Activated CD4-positive, alpha-beta memory T cell treated with anti-CD3 and anti-CD28 coated beads for 36 hours (primary cell): ENCODE measurements around the gene NRXN2. TPM values are rescaled to one million over a fixed set of nuclear protein-coding genes. Genes with fewer than 3 reads are reported as not detected.

Source experiments
- CTCF ChIA-PET: fragments of 350-600 bp; sonication (Branson Sonifier 250); formaldehyde crosslinking; loops from one replicate; lab custom pipeline; 2021; ENCODE audit warnings: antibody characterized with exemption, inconsistent platforms; lab: Charles Lee
- POLR2A ChIA-PET: fragments of 350-600 bp; sonication (Branson Sonifier 250); formaldehyde crosslinking; loops from one replicate; lab custom pipeline; 2021; ENCODE audit warnings: antibody characterized with exemption; lab: Charles Lee
- DNase-seq: peaks from one replicate; pipeline ENCODE4 v3.0.0-alpha.2; 2020
- H3K27ac Mint-ChIP-seq: one replicate; pipeline ENCODE4 v1.8.0; 2021; ENCODE audit warnings: mixed read lengths
- H3K27me3 Mint-ChIP-seq: one replicate; pipeline ENCODE4 v1.8.0; 2021; ENCODE audit warnings: mixed read lengths
- H3K36me3 Mint-ChIP-seq: one replicate; pipeline ENCODE4 v1.8.0; 2021; ENCODE audit warnings: mixed read lengths
- H3K4me1 Mint-ChIP-seq: one replicate; pipeline ENCODE4 v1.8.0; 2021; ENCODE audit warnings: low read depth, mixed read lengths
- H3K4me3 Mint-ChIP-seq: one replicate; pipeline ENCODE4 v1.8.0; 2021; ENCODE audit warnings: mild to moderate bottlenecking, mixed read lengths
- H3K9me3 Mint-ChIP-seq: one replicate; pipeline ENCODE4 v1.8.0; 2021; ENCODE audit warnings: mixed read lengths
- intact Hi-C: fragments of 100-400 bp; cut with micrococcal nuclease; formaldehyde crosslinking; loops from one replicate; pipeline ENCODE4 v1.15.1; 2023
- total RNA-seq, 2 experiments: library from RNA; stranded (reverse); gene quantifications; one replicate each; pipeline ENCODE4 v1.2.3, GENCODE V29; 2021

The NRXN2 gene
- total RNA-seq, 2 experiments from 2014 or later: 0.31 to 0.41 TPM

DNA sequence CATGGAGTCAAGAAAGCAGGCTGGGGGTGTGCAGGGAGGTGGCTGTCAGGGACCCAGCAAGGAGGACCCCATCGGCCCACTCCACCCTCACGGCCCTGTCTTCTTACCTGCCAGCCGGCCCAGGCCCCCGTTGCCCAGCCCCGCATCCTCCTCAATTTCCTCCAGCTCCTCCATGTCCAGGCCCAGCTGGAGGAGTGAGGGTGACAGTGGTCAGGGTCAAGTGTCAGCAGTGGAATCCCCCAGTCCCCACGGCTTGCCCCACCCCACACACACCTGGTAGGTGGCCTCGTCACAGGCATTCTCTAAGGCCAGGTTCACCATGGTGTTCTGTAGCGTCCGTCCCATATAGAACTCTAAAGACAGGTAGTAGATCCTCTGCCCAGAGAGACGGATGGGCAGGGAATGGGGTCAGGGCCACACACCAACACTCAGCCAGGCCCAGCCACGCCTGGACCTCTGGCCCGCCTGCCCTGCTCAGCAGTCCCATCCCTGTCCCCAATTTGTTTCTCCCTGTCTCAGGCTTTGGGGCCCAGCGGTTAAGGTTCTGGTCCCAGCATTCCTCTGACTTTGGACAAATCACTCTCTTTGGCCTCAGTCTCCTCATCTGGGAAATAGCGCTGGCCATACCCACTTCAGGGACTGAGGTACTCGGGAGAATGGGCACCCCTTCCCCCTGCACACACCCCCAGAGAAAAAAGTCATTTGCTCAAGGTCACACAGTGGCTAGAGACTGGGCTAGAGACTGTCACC, 35.5 kb upstream of the NRXN2 start:
- Mint-ChIP-seq H3K9me3 (no peaks in the 10 kb centered on the region), H3K27me3 (no peaks in the 10 kb centered on the region), H3K36me3 (peaks cover 14% of the 10 kb centered on the region), H3K4me1 (peaks cover 25% of the 10 kb centered on the region), H3K27ac (no peak overlapping the region), H3K4me3 (no peak overlapping the region)
- intact Hi-C loops: no loop called here
- ChIA-PET POLR2A (interaction anchor here (0.6 kb wide), 1 partner anchor 14 kb away, joined by 3 read pairs; no protein-coding TSS in a partner anchor), CTCF (interaction anchor here (1.7 kb wide), 1 partner anchor 10 kb away, joined by 6 read pairs; no protein-coding TSS in a partner anchor)
- no peak for DNase-seq

DNA sequence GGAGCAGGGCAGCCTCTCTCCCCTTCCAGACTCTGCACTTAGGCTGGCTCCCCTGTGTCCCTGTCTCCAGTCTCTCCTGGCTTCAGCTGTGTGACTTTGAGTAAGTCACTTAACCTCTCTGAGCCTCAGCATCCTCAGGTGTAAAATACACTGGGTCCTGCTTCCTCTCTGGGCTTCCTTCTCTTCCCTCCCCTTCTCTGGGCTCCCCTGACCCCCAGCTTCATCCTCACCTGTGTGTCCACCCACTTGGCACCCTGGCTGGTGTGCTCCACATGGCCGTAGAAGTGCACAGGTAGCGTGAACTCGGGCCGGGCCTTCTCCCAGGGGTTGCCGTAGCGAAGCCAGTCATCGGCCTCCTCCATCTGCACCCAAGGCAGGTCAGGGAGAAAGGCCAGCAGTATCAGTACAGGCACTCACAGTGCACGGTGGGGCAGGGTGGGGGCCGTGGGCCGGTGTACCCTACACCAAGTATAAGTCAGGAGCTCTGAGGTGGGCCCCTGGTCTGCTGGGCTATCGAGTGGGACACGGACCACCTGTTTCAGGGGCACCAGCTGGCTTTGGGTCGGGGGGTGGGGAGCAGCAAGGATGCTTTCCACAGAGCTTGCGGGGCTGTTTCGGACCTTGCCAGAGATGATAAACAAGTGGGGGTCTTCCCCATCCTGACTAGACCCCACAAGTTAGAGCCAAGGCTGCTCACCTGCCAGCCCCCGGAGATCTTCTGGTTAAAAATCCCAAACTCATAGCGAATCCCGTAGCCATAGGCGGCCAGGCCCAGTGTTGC, 34.7 kb upstream of the NRXN2 start:
- H3K36me3 Mint-ChIP-seq: peaks cover 9% of the 10 kb centered on the region
- CTCF ChIA-PET: interaction anchor here (0.8 to 1.7 kb wide), 2 partner anchors 10 to 13 kb away, joined by 3 to 6 read pairs; no protein-coding TSS in a partner anchor
- intact Hi-C loops: no loop called here
- H3K27ac Mint-ChIP-seq: no peak overlapping the region
- POLR2A ChIA-PET: interaction anchor here (0.6 kb wide), 1 partner anchor 15 kb away, joined by 3 read pairs; no protein-coding TSS in a partner anchor
- H3K9me3 Mint-ChIP-seq: no peaks in the 10 kb centered on the region
- H3K27me3 Mint-ChIP-seq: no peaks in the 10 kb centered on the region
- no peak for DNase-seq
- H3K4me3 Mint-ChIP-seq: no peak overlapping the region
- peaks cover 17% of the 10 kb centered on the region for H3K4me1 Mint-ChIP-seq

DNA sequence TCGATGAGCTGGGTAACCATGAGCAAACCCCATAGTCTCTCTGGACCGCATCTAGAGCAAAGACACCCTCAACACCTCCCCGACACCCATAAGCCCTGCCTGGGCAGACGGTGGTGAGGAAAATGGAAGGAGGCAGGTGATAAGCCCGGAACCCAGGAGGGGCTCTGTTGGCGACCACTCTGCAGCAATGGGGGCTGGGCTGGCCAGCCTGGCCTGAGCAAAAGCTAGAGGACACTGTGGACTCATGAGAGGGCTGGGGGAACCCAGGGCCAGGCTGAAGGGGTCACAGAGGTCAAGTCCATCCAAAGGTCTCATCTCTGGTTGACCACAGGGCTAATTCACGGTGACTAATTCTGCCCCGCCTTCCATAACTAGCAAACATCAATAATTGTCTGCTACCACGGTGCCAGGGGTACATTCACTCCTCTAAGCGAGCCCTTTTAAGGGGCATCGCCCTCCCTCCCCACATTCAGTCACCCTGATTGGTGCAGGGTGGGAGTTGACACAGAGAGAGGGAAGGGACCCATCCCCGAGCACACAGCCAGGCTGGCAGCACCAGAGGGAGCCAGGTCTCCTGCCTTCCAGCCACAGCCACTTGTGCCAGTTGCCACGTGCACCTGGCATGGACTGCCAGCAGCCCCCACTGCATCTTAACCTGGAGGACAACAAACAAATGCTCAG, 32.8 kb upstream of the NRXN2 start:
- CTCF ChIA-PET: interaction anchor here (1.3 kb wide), 1 partner anchor 13 kb away, joined by 5 read pairs; no protein-coding TSS in a partner anchor
- no peak overlapping the region for H3K4me3 Mint-ChIP-seq
- H3K27me3 Mint-ChIP-seq: no peaks in the 10 kb centered on the region
- no peak overlapping the region for H3K27ac Mint-ChIP-seq
- no peak for DNase-seq
- H3K9me3 Mint-ChIP-seq: no peaks in the 10 kb centered on the region
- peaks cover 1% of the 10 kb centered on the region for H3K36me3 Mint-ChIP-seq
- H3K4me1 Mint-ChIP-seq: peaks cover 5% of the 10 kb centered on the region
- intact Hi-C loops: no loop called here
- POLR2A ChIA-PET: no interaction called here

DNA sequence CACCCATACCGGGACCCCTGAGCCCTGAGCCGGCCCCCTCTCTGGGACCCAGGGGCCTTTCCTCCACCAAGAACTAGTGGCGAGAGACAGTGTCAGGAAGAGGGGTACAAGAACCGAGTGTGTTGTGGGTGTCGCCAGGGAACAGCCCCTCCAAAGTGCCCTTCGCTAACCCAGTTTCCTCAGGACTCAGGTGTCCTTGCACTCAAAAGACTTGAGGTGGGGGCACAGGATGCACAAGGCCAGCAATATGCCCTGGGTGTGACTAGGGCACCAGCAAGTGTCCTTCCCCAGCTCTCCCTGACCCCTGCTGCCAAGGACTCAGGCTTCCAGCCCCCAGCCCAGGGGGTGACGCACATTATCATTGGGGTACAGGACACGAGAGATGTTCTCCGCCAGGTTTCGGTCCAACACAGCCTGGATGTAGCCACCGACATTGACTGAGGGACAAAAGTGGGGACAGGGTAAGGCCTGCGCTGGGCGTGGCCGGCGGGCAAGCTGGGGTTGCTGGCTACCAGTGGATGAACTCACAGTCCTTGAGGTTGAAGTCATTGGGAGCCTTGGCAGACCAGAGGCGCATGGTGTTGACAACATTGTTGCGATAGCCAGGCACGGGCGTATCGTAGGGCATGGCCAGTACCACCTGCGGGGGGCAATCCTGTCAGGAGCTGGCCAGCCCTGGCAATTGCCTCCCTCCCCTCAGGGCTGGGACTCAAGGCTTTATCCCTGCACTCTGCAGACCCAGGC, 32.1 kb upstream of the NRXN2 start:
- Mint-ChIP-seq H3K27me3 (no peaks in the 10 kb centered on the region), H3K9me3 (no peaks in the 10 kb centered on the region), H3K36me3 (peaks cover 1% of the 10 kb centered on the region), H3K27ac (no peak overlapping the region), H3K4me1 (peaks cover 5% of the 10 kb centered on the region), H3K4me3 (no peak overlapping the region)
- ChIA-PET POLR2A (no interaction called here), CTCF (interaction anchor here (1.0 to 1.3 kb wide), 2 partner anchors 11 to 12 kb away, joined by 3 to 5 read pairs; partner anchors contain the start of gene RASGRP2)
- DNase-seq: no peak
- intact Hi-C loops: no loop called here

DNA sequence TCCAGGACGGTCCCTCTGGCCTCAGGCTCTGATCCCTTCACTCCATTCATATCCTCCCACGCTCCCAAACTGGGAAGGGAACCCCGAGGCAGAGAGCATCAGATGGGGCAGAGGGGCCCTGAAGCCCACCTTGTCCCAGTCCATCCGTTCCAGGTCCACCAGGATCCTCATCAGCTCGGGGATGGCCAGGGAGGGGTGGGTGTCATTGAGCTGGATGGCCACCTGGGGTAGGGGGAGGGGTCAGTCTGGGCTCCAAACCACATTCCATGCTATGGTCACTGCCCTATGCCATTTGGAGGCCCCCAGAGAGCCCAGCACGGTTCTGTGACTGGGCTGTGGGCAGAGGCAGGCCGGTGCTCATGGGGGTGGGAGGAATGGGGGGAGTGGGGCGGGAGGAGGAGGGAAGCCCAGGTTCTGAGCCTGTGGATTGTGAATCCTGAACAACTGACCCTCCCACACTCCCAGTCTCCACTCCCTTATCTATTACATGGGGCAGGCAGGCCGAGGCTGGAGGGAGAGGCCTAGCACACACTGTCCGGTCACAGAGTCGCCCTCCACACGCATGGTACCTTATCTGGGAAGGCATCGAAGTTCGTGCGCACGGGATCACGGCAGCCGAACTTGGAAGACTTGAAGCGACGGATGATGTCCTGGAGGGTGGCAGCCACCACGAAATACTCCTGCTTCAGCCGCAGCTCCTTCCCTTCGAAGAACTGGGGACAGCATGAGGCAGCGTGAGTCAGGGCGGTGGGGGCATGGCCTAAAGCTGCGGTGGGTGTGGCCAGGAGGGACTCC, 31.3 kb upstream of the NRXN2 start:
- ChIA-PET CTCF (interaction anchor here (1.0 to 1.3 kb wide), 2 partner anchors 10 to 12 kb away, joined by 3 to 5 read pairs; partner anchors contain the start of gene RASGRP2), POLR2A (no interaction called here)
- intact Hi-C loops: no loop called here
- Mint-ChIP-seq H3K36me3 (peaks cover 1% of the 10 kb centered on the region), H3K4me1 (peaks cover 5% of the 10 kb centered on the region), H3K4me3 (no peak overlapping the region), H3K27me3 (no peaks in the 10 kb centered on the region), H3K27ac (no peak overlapping the region), H3K9me3 (no peaks in the 10 kb centered on the region)
- DNase-seq: no peak

DNA sequence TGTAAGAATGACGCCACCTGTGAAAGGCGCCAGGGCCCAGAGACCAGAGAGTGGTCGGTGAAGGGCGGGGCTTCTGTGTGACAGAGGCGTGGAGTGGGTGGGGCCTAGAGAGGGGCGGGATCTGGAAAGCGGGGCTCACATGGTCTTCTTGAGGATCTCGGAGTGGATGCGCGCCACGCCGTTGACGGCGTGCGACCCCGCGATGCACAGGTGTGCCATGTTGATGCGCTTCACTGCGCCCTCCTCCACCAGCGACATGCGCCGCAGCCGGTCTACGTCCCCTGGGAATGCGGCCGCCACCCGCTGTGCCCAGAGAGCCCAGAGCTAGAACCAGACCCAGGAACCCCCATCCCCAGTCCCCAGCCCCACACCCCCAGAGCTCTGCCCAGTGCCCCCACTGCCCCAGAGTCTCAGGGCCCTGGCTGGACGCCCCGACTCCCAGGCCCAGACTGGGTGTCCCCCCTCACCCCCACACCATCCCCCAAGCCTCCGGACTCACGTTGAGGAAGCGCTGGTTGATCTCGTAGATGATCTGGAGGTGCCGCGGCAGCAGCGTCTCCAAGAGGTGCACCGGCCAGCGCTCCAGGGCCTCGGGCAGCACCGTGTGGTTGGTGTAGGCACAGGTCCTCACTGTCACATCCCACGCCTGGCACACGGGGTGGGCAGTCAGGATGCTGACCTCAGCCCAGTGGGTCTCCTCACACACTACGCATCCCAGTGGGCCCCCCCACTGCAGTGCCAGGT, 30.6 kb upstream of the NRXN2 start:
- Mint-ChIP-seq H3K27me3 (no peaks in the 10 kb centered on the region), H3K4me1 (peaks cover 5% of the 10 kb centered on the region), H3K36me3 (peaks cover 1% of the 10 kb centered on the region), H3K9me3 (no peaks in the 10 kb centered on the region), H3K4me3 (no peak overlapping the region), H3K27ac (no peak overlapping the region)
- DNase-seq: no peak
- intact Hi-C loops: no loop called here
- ChIA-PET CTCF (no interaction called here), POLR2A (no interaction called here)

DNA sequence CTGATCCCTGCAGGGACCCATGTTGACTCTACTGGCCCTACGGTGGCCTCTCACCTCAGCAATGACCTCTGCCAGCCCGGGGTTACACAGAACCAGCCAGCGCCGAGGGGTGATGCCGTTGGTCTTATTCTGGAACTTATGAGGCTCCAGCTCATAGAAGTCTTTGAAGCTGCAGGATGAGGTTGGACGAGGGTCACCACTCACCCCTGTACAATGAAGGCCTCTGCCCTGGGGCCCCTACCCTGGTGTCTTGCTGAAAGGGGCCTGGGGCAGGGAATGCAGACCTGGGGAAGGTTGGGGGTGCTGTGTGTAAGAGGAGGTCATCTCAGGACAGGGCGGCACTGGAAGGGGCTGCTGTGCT, 30.0 kb upstream of the NRXN2 start:
- DNase-seq: no peak
- Mint-ChIP-seq H3K27me3 (no peaks in the 10 kb centered on the region), H3K9me3 (no peaks in the 10 kb centered on the region), H3K4me3 (no peak overlapping the region), H3K27ac (no peak overlapping the region), H3K4me1 (peaks cover 5% of the 10 kb centered on the region), H3K36me3 (peaks cover 1% of the 10 kb centered on the region)
- POLR2A ChIA-PET: interaction anchor here (0.8 kb wide), 1 partner anchor 11 kb away, joined by 3 read pairs; no protein-coding TSS in a partner anchor
- CTCF ChIA-PET: no interaction called here
- intact Hi-C loops: no loop called here

DNA sequence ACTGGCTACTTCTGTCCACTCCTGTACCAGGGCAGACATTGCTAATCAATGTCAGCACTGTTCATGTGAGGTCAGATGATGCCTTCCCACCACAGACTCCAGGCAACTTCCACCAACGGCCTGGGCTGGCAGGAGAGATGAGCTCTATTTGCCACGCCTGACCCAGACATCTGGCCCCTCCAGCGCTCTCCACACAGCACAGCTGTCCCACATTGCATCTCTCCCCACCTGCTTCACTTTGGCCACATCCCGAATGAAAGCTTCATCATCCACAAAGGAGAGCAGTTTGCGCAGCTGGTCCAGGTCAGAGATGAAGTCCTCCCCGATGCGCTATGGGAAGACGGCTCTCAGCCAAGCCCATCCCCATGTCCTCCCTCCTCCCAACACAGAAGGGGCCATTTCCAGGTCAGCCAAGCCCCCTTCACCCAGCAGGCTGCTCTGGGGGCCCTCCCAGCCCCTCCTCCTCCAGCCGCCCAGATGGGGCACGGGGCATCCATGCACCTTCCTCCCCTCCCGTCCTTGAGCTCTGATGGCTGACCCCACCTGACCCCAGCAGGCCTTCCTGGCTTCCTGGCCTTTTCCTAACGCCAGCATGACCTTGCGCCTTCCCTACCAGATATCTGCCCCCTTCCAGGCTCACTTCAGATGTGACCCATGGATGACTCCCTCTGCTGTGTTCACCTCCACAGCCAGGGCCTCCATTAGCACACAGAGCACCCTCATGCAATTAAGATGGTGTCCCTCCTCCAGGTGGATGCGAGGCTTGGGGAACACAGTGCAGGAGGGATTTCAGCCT, 29.4 kb upstream of the NRXN2 start:
- intact Hi-C loops: no loop called here
- Mint-ChIP-seq H3K4me3 (no peak overlapping the region), H3K27me3 (no peaks in the 10 kb centered on the region), H3K36me3 (peaks cover 1% of the 10 kb centered on the region), H3K4me1 (peaks cover 5% of the 10 kb centered on the region), H3K9me3 (no peaks in the 10 kb centered on the region), H3K27ac (no peak overlapping the region)
- POLR2A ChIA-PET: interaction anchor here (0.8 kb wide), 1 partner anchor 12 kb away, joined by 3 read pairs; no protein-coding TSS in a partner anchor
- CTCF ChIA-PET: interaction anchor here (1.3 to 1.4 kb wide), 2 partner anchors 10 to 16 kb away, joined by 4 to 5 read pairs; no protein-coding TSS in a partner anchor
- no peak for DNase-seq

DNA sequence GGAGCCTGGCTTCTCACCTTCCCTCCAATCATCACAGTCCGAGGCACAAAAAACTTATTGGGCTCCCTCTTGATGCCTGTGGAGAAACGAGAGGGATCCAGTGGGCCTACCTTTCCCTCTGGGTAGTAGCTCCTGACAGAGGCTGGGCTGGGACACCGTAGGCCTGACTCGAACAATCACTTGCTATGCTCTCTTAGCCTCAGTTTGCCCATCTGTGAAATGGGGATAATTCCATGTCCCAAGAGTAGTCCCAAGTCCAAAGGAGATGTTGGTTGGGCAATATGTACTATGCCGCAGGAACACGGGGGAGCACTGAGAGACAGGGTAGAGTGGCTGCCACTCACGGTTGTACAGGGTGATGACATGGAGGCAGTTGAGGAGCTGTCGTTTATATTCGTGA, 28.6 kb upstream of the NRXN2 start:
- ChIA-PET POLR2A (no interaction called here), CTCF (interaction anchor here (1.3 to 1.4 kb wide), 2 partner anchors 9 to 16 kb away, joined by 4 to 5 read pairs; no protein-coding TSS in a partner anchor)
- DNase-seq: no peak
- intact Hi-C loops: no loop called here
- peaks cover 5% of the 10 kb centered on the region for H3K4me1 Mint-ChIP-seq
- H3K27me3 Mint-ChIP-seq: no peaks in the 10 kb centered on the region
- H3K27ac Mint-ChIP-seq: no peak overlapping the region
- no peak overlapping the region for H3K4me3 Mint-ChIP-seq
- no peaks in the 10 kb centered on the region for H3K9me3 Mint-ChIP-seq
- peaks cover 1% of the 10 kb centered on the region for H3K36me3 Mint-ChIP-seq

DNA sequence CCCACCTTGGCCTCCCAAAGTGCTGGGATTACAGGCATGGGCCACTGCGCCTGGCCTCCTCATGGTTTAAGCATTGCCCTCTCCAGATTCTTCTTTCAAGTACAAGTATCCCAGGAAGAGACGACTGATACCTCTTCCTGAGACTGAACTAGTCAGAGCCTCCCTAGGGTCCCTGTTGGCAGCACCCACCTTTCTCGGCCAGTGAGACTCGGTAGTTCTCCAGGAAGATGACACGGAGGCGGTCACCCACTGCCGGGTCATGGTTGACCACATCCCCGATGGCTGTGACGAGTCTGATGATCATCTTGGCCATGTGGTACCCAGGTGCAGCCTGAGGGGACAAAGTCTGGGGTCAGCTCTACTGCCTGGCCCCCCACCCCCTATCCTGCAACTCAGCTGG, 28.1 kb upstream of the NRXN2 start:
- intact Hi-C loops: no loop called here
- no peak for DNase-seq
- H3K27ac Mint-ChIP-seq: no peak overlapping the region
- no peaks in the 10 kb centered on the region for H3K27me3 Mint-ChIP-seq
- ChIA-PET POLR2A (no interaction called here), CTCF (interaction anchor here (1.3 to 1.4 kb wide), 2 partner anchors 9 to 17 kb away, joined by 4 to 5 read pairs; no protein-coding TSS in a partner anchor)
- no peak overlapping the region for H3K4me3 Mint-ChIP-seq
- H3K4me1 Mint-ChIP-seq: peaks cover 5% of the 10 kb centered on the region
- H3K9me3 Mint-ChIP-seq: no peaks in the 10 kb centered on the region
- H3K36me3 Mint-ChIP-seq: peaks cover 1% of the 10 kb centered on the region
